GM12878 (cell line): Measurements from ENCODE around the gene FKBP1B. TPM values are rescaled to one million over a fixed set of nuclear protein-coding genes. Genes with fewer than 3 reads are reported as not detected.

Experiments used
- ASH2L ChIP-seq: fragments of 300-600, 200-600 bp; sonication (generic); IDR thresholded peaks from 2 replicates; pipeline ENCODE4 v1.6.1; 2017; ENCODE audit warnings: low read depth, mild to moderate bottlenecking, borderline replicate concordance
- CHD1 ChIP-seq: IDR thresholded peaks from 2 replicates; pipeline ENCODE4 v1.6.1; 2012; ENCODE audit warnings: low read depth, low read length, improper control_type of control experiment
- EP300 ChIP-seq, 2 experiments: fragments of 150-350 bp in 1 of 2; IDR thresholded peaks; 2 replicates each; pipeline ENCODE4 v1.6.1; 2011 to 2012; ENCODE audit warnings: low read depth in 2 of 2, low read length in 2 of 2, borderline replicate concordance in 1 of 2, improper control_type of control experiment in 1 of 2, inconsistent platforms in 1 of 2; ENCODE audit not compliant: control insufficient read depth in 1 of 2
- EZH2 ChIP-seq: IDR thresholded peaks from 2 replicates; pipeline ENCODE4 v1.6.1; 2012; ENCODE audit warnings: low read depth, mild to moderate bottlenecking, control low read depth, inconsistent platforms, low read length, borderline replicate concordance; ENCODE audit not compliant: control insufficient read depth
- FOS ChIP-seq: IDR thresholded peaks from 3 replicates; pipeline ENCODE4 v1.6.1; 2011; ENCODE audit warnings: borderline replicate concordance; ENCODE audit not compliant: insufficient read length; ENCODE audit errors: extremely low read depth
- HDAC6 ChIP-seq: fragments of 200-600 bp; sonication (generic); IDR thresholded peaks from one replicate; pipeline ENCODE4 v1.8.0; 2017; ENCODE audit warnings: antibody characterized with exemption; ENCODE audit not compliant: unreplicated experiment
- MEF2B ChIP-seq: fragments of 450-650 bp; IDR thresholded peaks from 2 replicates; pipeline ENCODE4 v1.6.1; 2018; ENCODE audit warnings: mild to moderate bottlenecking, moderate library complexity; ENCODE audit not compliant: partially characterized antibody, poor library complexity, severe bottlenecking
- NRF1 ChIP-seq: conservative IDR thresholded peaks from 2 replicates; pipeline ENCODE4 v1.6.1; 2011; ENCODE audit warnings: mild to moderate bottlenecking, low read depth, low read length, improper control_type of control experiment
- RCOR1 ChIP-seq: conservative IDR thresholded peaks from 2 replicates; pipeline ENCODE4 v1.6.1; 2012; ENCODE audit warnings: low read depth, low read length, improper control_type of control experiment
- RUNX3 ChIP-seq: IDR thresholded peaks from 2 replicates; pipeline ENCODE4 v1.6.1; 2012; ENCODE audit warnings: low read length, inconsistent platforms
- SUZ12 ChIP-seq: fragments of 200-600 bp; sonication (generic); IDR thresholded peaks from one replicate; pipeline ENCODE4 v1.6.1; 2018; ENCODE audit warnings: antibody characterized with exemption, mild to moderate bottlenecking; ENCODE audit not compliant: unreplicated experiment
- TAF1 ChIP-seq: IDR thresholded peaks from 2 replicates; pipeline ENCODE4 v1.6.1; 2011; ENCODE audit warnings: mild to moderate bottlenecking, low read depth, low read length, borderline replicate concordance
- WRNIP1 ChIP-seq: IDR thresholded peaks from 2 replicates; pipeline ENCODE4 v1.6.1; 2011; ENCODE audit warnings: low read depth, low read length, improper control_type of control experiment, borderline replicate concordance
- polyA plus RNA-seq, 11 experiments: library from polyadenylated mRNA; depleted of rRNA in 4 of 11; unstranded in 6 of 11; stranded (reverse) in 5 of 11; fragments of >200 nt; fragmentation: Nextera tagmentation in 4 of 11; fragmentation: Illumina TruSeq in 1 of 11; extraction: Ambion mirVana in 4 of 11; extraction: Trizol in 1 of 11; gene quantifications; 1 replicate in 1 of 11; 2 replicates in 10 of 11; pipeline versions ENCODE4 v1.2.1 to v1.2.3, GENCODE V29; 2011 to 2016; ENCODE audit warnings: inconsistent platforms in 2 of 11, missing spikeins in 2 of 11, low read depth in 1 of 11
- total RNA-seq, 4 experiments: library from RNA; depleted of rRNA in 3 of 4; stranded (reverse); fragments of >200 nt in 3 of 4; fragmentation: Illumina TruSeq in 1 of 4; extraction: Trizol in 1 of 4; gene quantifications; 2 replicates each; pipeline versions ENCODE4 v1.2.1 to v1.2.3, GENCODE V29; 2013 to 2021
- TF ChIP-seq, protein P1 (sequence below): fragments of 450-650 bp; IDR thresholded peaks from 2 replicates; pipeline ENCODE4 v1.6.1; 2017; ENCODE audit warnings: mild to moderate bottlenecking, moderate library complexity
- TF ChIP-seq, protein P2 (sequence below): fragments of 450-650 bp; formaldehyde crosslinking; IDR thresholded peaks from 2 replicates; pipeline ENCODE4 v1.4.0; 2022; ENCODE audit warnings: mild to moderate bottlenecking, moderate library complexity

Gene FKBP1B
- total and polyA plus RNA-seq, 10 of the 15 experiments (the other 5 are each of a cell fraction or from before 2014, with no cell fraction given): 0.18 to 0.53 (median 0.24) TPM

DNA sequence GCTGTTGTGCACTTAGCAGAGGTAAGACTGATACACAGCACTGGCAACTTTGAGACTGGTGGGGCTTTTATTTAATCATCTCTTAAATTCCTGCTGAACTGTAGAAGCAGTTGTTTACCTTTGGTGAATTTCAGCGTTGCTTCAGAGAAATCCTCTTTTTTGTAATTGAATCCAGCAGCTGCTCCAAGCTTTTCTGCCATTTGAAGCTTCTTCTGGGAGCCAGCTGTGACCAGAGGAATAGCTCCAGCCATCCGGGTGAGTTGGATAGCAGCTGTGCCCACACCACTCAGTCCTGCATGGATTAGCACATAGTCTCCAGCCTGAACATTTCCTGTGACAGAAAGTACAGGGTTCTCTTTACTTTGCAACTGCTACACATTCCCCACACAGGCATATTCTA is 31.2 kb downstream of the FKBP1B start (continued):
- TF ChIP-seq, protein P1, sequence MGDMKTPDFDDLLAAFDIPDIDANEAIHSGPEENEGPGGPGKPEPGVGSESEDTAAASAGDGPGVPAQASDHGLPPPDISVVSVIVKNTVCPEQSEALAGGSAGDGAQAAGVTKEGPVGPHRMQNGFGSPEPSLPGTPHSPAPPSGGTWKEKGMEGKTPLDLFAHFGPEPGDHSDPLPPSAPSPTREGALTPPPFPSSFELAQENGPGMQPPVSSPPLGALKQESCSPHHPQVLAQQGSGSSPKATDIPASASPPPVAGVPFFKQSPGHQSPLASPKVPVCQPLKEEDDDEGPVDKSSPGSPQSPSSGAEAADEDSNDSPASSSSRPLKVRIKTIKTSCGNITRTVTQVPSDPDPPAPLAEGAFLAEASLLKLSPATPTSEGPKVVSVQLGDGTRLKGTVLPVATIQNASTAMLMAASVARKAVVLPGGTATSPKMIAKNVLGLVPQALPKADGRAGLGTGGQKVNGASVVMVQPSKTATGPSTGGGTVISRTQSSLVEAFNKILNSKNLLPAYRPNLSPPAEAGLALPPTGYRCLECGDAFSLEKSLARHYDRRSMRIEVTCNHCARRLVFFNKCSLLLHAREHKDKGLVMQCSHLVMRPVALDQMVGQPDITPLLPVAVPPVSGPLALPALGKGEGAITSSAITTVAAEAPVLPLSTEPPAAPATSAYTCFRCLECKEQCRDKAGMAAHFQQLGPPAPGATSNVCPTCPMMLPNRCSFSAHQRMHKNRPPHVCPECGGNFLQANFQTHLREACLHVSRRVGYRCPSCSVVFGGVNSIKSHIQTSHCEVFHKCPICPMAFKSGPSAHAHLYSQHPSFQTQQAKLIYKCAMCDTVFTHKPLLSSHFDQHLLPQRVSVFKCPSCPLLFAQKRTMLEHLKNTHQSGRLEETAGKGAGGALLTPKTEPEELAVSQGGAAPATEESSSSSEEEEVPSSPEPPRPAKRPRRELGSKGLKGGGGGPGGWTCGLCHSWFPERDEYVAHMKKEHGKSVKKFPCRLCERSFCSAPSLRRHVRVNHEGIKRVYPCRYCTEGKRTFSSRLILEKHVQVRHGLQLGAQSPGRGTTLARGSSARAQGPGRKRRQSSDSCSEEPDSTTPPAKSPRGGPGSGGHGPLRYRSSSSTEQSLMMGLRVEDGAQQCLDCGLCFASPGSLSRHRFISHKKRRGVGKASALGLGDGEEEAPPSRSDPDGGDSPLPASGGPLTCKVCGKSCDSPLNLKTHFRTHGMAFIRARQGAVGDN: no peak
- TF ChIP-seq TAF1 (no peak), WRNIP1 (no peak), RCOR1 (no peak), SUZ12 (no peak), ASH2L (no peak), EZH2 (no peak), EP300 (IDR thresholded peaks at IDR 0.05; ENCODE audit: borderline replicate concordance in 1 of 2, control insufficient read depth in 1 of 2, low read depth in 2 of 2, low read length in 2 of 2) (no peak), RUNX3 (no peak), FOS (no peak), NRF1 (no peak), HDAC6 (no peak), CHD1 (no peak), MEF2B (no peak)
- TF ChIP-seq, protein P2, sequence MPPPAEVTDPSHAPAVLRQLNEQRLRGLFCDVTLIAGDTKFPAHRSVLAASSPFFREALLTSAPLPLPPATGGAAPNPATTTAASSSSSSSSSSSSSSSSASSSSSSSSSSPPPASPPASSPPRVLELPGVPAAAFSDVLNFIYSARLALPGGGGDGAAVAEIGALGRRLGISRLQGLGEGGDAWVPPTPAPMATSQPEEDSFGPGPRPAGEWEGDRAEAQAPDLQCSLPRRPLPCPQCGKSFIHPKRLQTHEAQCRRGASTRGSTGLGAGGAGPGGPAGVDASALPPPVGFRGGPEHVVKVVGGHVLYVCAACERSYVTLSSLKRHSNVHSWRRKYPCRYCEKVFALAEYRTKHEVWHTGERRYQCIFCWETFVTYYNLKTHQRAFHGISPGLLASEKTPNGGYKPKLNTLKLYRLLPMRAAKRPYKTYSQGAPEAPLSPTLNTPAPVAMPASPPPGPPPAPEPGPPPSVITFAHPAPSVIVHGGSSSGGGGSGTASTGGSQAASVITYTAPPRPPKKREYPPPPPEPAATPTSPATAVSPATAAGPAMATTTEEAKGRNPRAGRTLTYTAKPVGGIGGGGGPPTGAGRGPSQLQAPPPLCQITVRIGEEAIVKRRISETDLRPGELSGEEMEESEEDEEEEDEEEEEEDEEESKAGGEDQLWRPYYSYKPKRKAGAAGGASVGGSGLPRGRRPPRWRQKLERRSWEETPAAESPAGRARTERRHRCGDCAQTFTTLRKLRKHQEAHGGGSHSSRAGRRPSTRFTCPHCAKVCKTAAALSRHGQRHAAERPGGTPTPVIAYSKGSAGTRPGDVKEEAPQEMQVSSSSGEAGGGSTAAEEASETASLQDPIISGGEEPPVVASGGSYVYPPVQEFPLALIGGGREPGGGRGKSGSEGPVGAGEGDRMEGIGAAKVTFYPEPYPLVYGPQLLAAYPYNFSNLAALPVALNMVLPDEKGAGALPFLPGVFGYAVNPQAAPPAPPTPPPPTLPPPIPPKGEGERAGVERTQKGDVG (CRISPR knock-in tag): no peak
